K562 (cell line): ENCODE measurements around the gene EEPD1. TPM values are rescaled to one million over a fixed set of nuclear protein-coding genes. Genes with fewer than 3 reads are reported as not detected.

Source experiments
- CC2D1A ChIP-seq: fragments of 450-650 bp; IDR thresholded peaks from 2 replicates; pipeline ENCODE4 v1.6.1; 2017; ENCODE audit warnings: mild to moderate bottlenecking
- CREM ChIP-seq: IDR thresholded peaks from 2 replicates; pipeline ENCODE4 v1.6.1; 2014; ENCODE audit warnings: antibody characterized with exemption, low read depth
- CTBP1 ChIP-seq: fragments of 450-650 bp; IDR thresholded peaks from 2 replicates; pipeline ENCODE4 v1.6.1; 2016; ENCODE audit warnings: borderline replicate concordance
- ELF1 ChIP-seq: fragments of 200-800 bp; sonication (Bioruptor generic); IDR thresholded peaks from 2 replicates; pipeline ENCODE4 v1.6.1; 2016; ENCODE audit warnings: missing genetic modification characterization, missing compliant biosample characterization
- GABPB1 ChIP-seq: sonication (generic); formaldehyde crosslinking; IDR thresholded peaks from 2 replicates; pipeline ENCODE4 v1.8.0; 2022; ENCODE audit warnings: mild to moderate bottlenecking, missing genetic modification reagents
- HDGF ChIP-seq: fragments of 450-650 bp; IDR thresholded peaks from 2 replicates; pipeline ENCODE4 v1.6.1; 2016
- HSF4 ChIP-seq: fragments of 250-450 bp; sonication (Bioruptor Pico); IDR thresholded peaks from 2 replicates; pipeline ENCODE4 v2.1.2; 2022; ENCODE audit warnings: mild to moderate bottlenecking, moderate library complexity, borderline replicate concordance
- NEUROD1 ChIP-seq: fragments of 150-350 bp; IDR thresholded peaks from 2 replicates; pipeline ENCODE4 v1.6.1; 2014; ENCODE audit warnings: borderline replicate concordance, low read length, low read depth; ENCODE audit not compliant: partially characterized antibody
- NFIC ChIP-seq: fragments of 450-650 bp; IDR thresholded peaks from 2 replicates; pipeline ENCODE4 v1.6.1; 2017; ENCODE audit warnings: mild to moderate bottlenecking, inconsistent platforms
- POLR2G ChIP-seq: fragments of 200-400 bp; formaldehyde crosslinking; IDR thresholded peaks from 2 replicates; pipeline ENCODE4 v1.6.1; 2017; ENCODE audit warnings: low read depth, mild to moderate bottlenecking, antibody characterized with exemption, low read length, moderate library complexity
- RAD21 ChIP-seq, 2 experiments: fragments of 250-450 bp in 1 of 2; fragments of 450-650 bp in 1 of 2; sonication (Bioruptor Pico) in 1 of 2; formaldehyde crosslinking in 1 of 2; IDR thresholded peaks in 1 of 2; conservative IDR thresholded peaks in 1 of 2; 2 replicates each; pipeline versions ENCODE4 v1.4.0 to v1.8.0; 2020 to 2022; ENCODE audit warnings: mild to moderate bottlenecking in 2 of 2, moderate library complexity in 1 of 2
- SETDB1 ChIP-seq: IDR thresholded peaks from one replicate; pipeline ENCODE4 v1.6.1; 2012; ENCODE audit warnings: low read length, control low read depth, inconsistent platforms
- SMAD3 ChIP-seq: fragments of 450-650 bp; formaldehyde crosslinking; conservative IDR thresholded peaks from 2 replicates; pipeline ENCODE4 v1.4.0; 2020; ENCODE audit warnings: mild to moderate bottlenecking
- STAT5B ChIP-seq: fragments of 250-450 bp; sonication (Bioruptor Pico); IDR thresholded peaks from 2 replicates; pipeline ENCODE4 v1.8.0; 2021; ENCODE audit warnings: mild to moderate bottlenecking, inconsistent platforms
- TBP ChIP-seq: optimal IDR thresholded peaks from 2 replicates; pipeline ENCODE3; 2011; ENCODE audit warnings: low read depth, low read length, improper control_type of control experiment
- XRCC5 ChIP-seq: fragments of 200-400 bp; formaldehyde crosslinking; IDR thresholded peaks from 2 replicates; pipeline ENCODE4 v1.6.1; 2017; ENCODE audit warnings: low read depth, mild to moderate bottlenecking, low read length
- ZKSCAN1 ChIP-seq: fragments of 150-350 bp; IDR thresholded peaks from 2 replicates; pipeline ENCODE4 v1.6.1; 2016; ENCODE audit warnings: low read depth, low read length
- ZNF12 ChIP-seq: sonication (generic); formaldehyde crosslinking; IDR thresholded peaks from 2 replicates; pipeline ENCODE4 v1.4.0; 2020; ENCODE audit warnings: mild to moderate bottlenecking, missing genetic modification reagents
- ZNF184 ChIP-seq: sonication (generic); formaldehyde crosslinking; IDR thresholded peaks from 2 replicates; pipeline ENCODE4 v1.5.0; 2020; ENCODE audit warnings: missing genetic modification reagents
- ZNF23 ChIP-seq: fragments of 250-450 bp; sonication (Bioruptor Pico); IDR thresholded peaks from 2 replicates; pipeline ENCODE4 v1.4.0; 2020; ENCODE audit warnings: mild to moderate bottlenecking
- ZNF263 ChIP-seq: sonication (generic); formaldehyde crosslinking; IDR thresholded peaks from 2 replicates; pipeline ENCODE4 v1.8.0; 2022; ENCODE audit warnings: mild to moderate bottlenecking, missing genetic modification reagents, borderline replicate concordance
- ZNF589 ChIP-seq: fragments of 200-800 bp; sonication (Bioruptor generic); IDR thresholded peaks from 2 replicates; pipeline ENCODE4 v1.6.1; 2016; ENCODE audit warnings: low read depth, missing genetic modification characterization, missing compliant biosample characterization
- polyA plus RNA-seq, 8 experiments: library from polyadenylated mRNA; depleted of rRNA in 4 of 8; stranded (reverse) in 5 of 8; unstranded in 3 of 8; fragments of >200 nt; fragmentation: Nextera tagmentation in 2 of 8; fragmentation: Illumina TruSeq in 1 of 8; extraction: Ambion mirVana in 2 of 8; extraction: Trizol in 1 of 8; gene quantifications; 2 replicates each; pipeline versions ENCODE4 v1.2.1 to v1.2.3, GENCODE V29; 2011 to 2014; ENCODE audit warnings: inconsistent platforms in 1 of 8, missing spikeins in 1 of 8
- total RNA-seq, 7 experiments: library from RNA; depleted of rRNA in 6 of 7; stranded (reverse); fragments of >200 nt in 6 of 7; fragmentation: Illumina TruSeq in 2 of 7; extraction: Trizol in 2 of 7; gene quantifications; 2 replicates each; pipeline versions ENCODE4 v1.2.1 to v1.2.3, GENCODE V29; 2011 to 2021; ENCODE audit warnings: low replicate concordance in 1 of 7
- TF ChIP-seq, protein P1 (sequence below): sonication (generic); formaldehyde crosslinking; IDR thresholded peaks from 2 replicates; pipeline ENCODE4 v1.8.0; 2023; ENCODE audit warnings: mild to moderate bottlenecking, missing genetic modification reagents
- TF ChIP-seq, protein P2 (sequence below): IDR thresholded peaks from 2 replicates; pipeline ENCODE4 v1.6.1; 2016; ENCODE audit warnings: missing genetic modification characterization, missing compliant biosample characterization

EEPD1 gene
- total and polyA plus RNA-seq, 9 of the 15 experiments (the other 6 are each of a cell fraction or from before 2014, with no cell fraction given): 0.01 to 1.5 (median 0.74) TPM; not detected in 1

DNA sequence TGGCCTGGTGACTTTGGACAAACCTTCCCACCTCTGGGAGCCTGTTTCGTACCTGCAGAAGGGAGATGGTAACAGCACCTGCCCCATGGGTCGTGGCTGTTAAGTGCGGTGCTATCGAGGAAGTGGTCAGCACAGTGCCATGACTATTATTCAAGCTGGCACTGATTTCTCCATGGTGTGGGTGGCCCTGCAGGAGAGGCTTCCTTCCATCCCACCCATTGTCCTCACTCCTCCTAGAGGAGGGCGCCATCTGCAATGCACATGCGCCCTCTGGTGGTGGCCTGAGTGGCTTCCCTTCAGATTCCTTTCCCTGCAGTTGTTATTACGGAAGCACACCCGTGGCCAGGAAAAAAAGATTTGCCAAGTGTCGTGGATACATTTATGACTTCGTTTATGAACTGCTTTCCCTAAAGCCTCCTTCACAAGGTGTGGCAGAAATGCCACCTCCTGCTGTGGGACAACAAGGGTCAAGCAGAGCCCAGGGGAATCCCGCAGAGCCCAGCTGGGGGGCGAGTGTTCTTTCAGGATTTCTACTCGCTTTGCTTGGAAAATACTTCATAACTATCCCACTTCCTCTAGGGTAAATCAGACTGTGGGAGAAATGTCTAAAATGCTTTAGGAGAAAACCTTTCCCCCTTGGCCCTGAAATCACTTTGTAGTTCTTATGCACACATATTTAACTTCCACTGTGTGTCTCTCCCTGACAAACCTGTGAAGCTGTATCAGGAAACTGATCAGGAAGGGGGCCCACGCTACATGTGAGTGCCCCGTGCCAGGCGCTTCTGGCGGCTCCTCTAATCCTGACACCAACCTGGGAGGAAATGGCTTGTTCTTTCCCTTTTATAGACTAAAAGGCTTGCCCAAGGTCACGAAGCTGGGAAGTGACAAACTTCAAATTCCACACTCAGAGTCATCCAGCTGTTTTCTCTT, 138.6 kb downstream of the EEPD1 start (continued):
- TF ChIP-seq, protein P1, sequence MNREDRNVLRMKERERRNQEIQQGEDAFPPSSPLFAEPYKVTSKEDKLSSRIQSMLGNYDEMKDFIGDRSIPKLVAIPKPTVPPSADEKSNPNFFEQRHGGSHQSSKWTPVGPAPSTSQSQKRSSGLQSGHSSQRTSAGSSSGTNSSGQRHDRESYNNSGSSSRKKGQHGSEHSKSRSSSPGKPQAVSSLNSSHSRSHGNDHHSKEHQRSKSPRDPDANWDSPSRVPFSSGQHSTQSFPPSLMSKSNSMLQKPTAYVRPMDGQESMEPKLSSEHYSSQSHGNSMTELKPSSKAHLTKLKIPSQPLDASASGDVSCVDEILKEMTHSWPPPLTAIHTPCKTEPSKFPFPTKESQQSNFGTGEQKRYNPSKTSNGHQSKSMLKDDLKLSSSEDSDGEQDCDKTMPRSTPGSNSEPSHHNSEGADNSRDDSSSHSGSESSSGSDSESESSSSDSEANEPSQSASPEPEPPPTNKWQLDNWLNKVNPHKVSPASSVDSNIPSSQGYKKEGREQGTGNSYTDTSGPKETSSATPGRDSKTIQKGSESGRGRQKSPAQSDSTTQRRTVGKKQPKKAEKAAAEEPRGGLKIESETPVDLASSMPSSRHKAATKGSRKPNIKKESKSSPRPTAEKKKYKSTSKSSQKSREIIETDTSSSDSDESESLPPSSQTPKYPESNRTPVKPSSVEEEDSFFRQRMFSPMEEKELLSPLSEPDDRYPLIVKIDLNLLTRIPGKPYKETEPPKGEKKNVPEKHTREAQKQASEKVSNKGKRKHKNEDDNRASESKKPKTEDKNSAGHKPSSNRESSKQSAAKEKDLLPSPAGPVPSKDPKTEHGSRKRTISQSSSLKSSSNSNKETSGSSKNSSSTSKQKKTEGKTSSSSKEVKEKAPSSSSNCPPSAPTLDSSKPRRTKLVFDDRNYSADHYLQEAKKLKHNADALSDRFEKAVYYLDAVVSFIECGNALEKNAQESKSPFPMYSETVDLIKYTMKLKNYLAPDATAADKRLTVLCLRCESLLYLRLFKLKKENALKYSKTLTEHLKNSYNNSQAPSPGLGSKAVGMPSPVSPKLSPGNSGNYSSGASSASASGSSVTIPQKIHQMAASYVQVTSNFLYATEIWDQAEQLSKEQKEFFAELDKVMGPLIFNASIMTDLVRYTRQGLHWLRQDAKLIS (CRISPR knock-in tag): 0 out of 2 replicates have a peak, but pooled peaks have one; percentile 44
- TF ChIP-seq HDGF (0 out of 2 replicates have a peak, but pooled peaks have one; percentile 52), ZNF263 (CRISPR knock-in tag) (no peak), CREM (0 out of 2 replicates have a peak, but pooled peaks have one; percentile 8), HSF4 (no peak), TBP (peak; percentile 8), RAD21 (CRISPR knock-in tag; conservative IDR thresholded peaks at IDR 0.05 in 1 of 2, IDR thresholded peaks at IDR 0.05 in 1 of 2) (peak; percentile 99 to 100), ZKSCAN1 (peak; percentile 64; the same call in 1 of the 2 replicates), ZNF589 (CRISPR knock-in tag) (no peak), SETDB1 (no peak), CC2D1A (peak; percentile 89), CTBP1 (peak; percentile 47; the same call in 1 of the 2 replicates), ZNF23 (CRISPR knock-in tag) (no peak), GABPB1 (0 out of 2 replicates have a peak, but pooled peaks have one; percentile 29), ZNF12 (CRISPR knock-in tag) (0 out of 2 replicates have a peak, but pooled peaks have one; percentile 38), STAT5B (CRISPR knock-in tag) (no peak), ZNF184 (CRISPR knock-in tag) (no peak), NEUROD1 (peak; percentile 11), XRCC5 (peak; percentile 74; the same call in 1 of the 2 replicates), NFIC (no peak), ELF1 (tag) (peak; percentile 62; the same call in 1 of the 2 replicates), POLR2G (no peak), SMAD3 (CRISPR knock-in tag) (no peak)
- TF ChIP-seq, protein P2, sequence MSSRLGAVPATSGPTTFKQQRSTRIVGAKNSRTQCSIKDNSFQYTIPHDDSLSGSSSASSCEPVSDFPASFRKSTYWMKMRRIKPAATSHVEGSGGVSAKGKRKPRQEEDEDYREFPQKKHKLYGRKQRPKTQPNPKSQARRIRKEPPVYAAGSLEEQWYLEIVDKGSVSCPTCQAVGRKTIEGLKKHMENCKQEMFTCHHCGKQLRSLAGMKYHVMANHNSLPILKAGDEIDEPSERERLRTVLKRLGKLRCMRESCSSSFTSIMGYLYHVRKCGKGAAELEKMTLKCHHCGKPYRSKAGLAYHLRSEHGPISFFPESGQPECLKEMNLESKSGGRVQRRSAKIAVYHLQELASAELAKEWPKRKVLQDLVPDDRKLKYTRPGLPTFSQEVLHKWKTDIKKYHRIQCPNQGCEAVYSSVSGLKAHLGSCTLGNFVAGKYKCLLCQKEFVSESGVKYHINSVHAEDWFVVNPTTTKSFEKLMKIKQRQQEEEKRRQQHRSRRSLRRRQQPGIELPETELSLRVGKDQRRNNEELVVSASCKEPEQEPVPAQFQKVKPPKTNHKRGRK (tag): no peak
